ENCODE measurements around the gene OR2M4.
A peak's percentile ranks its signal among the peaks of the same experiment; 100 is the strongest.
"Not testable (repeated sequence)": the region's sequence is repeated elsewhere in the genome, so short reads cannot be mapped to it uniquely, and the experiment has no call there.

The OR2M4 gene, protein sequence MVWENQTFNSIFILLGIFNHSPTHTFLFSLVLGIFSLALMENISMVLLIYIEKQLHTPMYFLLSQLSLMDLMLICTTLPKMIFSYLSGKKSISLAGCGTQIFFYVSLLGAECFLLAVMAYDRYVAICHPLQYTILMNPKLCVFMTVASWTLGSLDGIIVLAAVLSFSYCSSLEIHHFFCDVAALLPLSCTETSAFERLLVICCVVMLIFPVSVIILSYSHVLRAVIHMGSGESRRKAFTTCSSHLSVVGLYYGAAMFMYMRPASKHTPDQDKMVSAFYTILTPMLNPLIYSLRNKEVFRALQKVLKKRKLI

DNA sequence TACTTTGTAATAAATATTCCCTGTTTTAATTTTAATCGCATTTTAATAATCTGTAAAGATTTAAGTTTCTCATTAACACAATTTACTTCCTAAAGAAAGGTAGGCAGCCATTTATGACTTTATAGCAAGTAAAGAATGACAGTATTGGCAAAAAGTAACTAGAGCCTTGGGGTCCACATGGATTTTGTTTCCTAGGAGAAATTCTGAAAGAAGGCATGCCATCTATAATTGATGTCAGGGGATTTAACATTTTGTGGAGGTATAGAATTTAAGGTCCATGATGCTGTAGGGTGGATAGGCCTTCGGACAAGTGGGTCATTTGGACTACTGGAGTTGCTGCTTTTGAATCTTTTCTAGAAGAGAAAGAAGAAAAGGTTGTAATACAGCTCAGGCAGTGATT is at the start of gene OR2M4:
Gene OR2M4 (plus strand): TSS at position 301 of the 400 bp plus-strand sequence. CDS start 7,512 bp downstream, outside the sequence.
- no peak for DNase-seq

DNA sequence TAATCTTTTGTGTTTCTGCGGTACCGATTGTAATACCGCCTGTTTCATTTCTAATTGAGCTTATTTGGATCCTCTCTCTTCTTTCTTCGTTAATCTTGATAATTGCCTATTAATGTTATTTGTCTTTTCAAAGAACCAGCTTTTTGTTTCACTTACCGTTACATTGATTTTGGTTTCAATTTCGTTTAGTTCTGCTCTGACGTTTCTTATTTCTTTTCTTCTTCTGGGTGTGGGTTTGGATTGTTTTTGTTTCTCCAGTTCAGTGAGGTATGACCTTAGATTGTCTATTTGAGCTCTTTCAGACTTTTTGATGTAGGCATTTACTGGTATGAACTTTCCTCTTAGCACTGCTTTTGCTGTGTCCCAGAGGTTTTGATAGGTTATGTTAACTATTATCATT is 47.2 kb upstream of the OR2M4 start:
- no peak for DNase-seq

DNA sequence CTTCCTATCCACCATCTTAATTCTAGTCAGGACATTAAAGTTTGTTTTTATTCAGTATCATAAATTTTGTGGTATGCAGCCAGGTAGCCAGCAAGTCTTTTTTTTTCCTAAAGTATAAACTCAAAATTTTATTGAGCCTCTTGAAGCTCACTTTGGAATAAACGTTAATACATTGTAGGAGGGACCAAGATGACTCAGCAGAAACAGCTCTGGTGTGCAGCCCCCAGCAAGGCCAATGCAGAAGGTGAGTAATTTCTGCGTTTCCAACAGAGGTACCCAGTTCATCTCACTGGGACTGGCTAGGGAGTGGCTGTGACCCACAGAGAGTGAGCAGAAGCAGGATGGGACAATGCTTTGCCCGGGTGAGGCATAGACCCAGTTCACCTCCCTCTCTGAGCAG is 43.9 kb upstream of the OR2M4 start:
- no peak for DNase-seq

GRCh38 chr1:248189026-248189425 is 42.2 kb upstream of the OR2M4 start:
- no peak for DNase-seq

GRCh38 chr1:248194117-248194516 is 37.1 kb upstream of the OR2M4 start:
- no peak for DNase-seq

DNA sequence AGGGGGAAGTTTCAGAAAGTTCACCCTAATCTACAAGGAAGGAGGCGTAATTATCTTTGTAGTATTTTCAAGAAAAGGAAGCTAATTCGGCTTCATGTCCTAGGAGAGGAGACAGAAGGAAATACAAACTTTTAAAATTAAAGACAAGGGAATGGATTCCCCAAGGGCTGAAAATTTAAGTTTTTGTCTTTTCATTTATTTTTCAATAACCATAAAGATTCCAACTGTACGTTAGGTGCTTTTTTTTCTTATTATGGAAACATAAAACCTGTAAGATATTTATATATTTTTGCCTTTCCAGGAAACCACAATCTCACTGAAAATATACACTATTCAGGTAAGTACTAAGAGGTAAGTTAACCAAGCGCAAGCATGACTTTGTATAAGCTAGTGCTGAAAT is 34.3 kb upstream of the OR2M4 start, which contains the start of gene OR2M3:
Gene OR2M3 (plus strand): TSS at position 301 of the 400 bp plus-strand sequence. CDS start 5,803 bp downstream, outside the sequence.
- DNase-seq, result no peak

DNA sequence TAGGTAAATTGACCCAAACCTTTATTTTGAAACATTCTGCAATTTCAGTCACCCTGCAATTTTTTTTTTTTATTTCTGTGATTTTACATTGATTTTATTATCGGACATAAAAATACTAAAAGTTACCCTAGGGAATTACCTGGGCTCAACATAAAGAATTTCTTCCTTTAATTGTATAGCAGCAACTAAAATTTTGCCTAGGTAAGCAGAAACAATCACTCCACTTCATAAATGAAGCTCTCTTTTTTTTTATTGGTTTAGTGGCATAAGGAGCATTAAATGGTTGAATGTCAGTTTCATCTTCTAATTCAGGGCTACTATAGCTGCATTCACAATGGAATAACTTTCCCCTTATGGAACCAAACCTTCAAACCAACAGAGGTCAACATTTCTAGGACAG is 15.3 kb upstream of the OR2M4 start:
- DNase-seq, result no peak

DNA sequence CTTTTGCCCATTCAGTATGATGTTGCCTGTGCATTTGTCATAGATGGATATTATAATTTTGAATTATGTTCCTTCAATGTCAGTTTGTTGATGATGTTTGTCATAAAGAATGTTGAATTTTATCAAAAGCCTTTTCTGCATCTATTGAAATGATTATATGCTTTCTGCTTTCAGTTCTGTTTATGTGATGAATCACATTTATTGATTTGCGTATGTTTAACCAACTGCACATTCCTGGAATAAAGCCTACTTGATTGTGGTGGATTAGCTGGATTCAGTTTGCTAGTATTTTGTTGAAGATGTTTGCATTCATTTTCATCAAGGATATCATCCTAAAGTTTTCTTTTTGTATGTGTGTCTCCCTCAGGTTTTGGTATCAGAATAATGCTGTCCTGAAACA is 5.7 kb upstream of the OR2M4 start:
- no peak for DNase-seq

DNA sequence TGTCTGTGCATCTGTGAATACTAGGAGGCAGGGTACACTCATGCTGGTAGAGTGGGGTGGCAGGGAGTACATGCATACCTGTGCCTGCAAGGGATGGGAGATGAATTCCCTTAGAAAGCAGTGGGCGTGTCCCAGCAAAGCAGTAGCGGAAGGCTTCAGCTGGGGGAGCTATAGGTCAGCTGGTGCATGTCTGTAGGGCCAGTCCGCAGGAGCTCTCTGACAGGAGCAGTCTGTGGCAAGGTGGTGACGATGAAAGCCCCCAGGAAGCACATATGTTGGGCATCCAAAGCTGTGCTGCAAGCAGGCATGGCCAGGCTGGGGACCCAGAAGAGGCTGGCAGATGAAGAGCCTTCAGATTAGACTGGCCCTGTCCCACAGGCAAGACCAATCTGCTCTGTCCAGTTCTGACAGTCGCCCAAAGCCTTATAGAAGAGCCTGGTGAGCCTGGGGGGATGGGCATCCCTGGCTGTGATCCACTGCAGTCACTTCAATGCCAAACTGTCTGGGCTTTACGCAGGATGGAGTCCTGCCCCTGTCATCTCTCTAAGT is 1.8 kb upstream of the OR2M4 start:
- no peak for DNase-seq

- DNase-seq, result no peak
Measured at GRCh38 chr1:248239478-248239877, 8.3 kb downstream of the OR2M4 start.

- DNase-seq, result peak; percentile 30
Measured at GRCh38 chr1:248243204-248243603, 12.0 kb downstream of the OR2M4 start.

DNA sequence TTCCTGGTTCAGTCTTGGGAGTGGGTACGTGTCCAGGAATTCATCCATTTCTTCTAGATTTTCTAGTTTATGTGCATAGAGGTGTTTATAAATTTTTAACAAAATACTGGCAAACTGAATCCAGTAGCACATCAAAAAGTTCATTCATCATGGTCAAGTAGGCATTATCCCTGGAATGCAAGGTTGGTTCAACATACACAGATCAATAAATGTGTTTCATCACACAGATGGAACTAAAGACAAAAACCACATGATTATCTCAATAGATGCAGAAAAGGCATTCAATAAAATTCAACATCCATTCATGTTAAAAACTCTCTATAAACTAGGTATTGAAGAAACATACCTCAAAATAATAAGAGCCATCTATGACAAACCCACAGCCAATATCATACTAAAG is 28.1 kb downstream of the OR2M4 start:
- DNase-seq, result not testable (repeated sequence)

- DNase-seq, result no peak
Measured at GRCh38 chr1:248268178-248268577, 37.0 kb downstream of the OR2M4 start.

DNA sequence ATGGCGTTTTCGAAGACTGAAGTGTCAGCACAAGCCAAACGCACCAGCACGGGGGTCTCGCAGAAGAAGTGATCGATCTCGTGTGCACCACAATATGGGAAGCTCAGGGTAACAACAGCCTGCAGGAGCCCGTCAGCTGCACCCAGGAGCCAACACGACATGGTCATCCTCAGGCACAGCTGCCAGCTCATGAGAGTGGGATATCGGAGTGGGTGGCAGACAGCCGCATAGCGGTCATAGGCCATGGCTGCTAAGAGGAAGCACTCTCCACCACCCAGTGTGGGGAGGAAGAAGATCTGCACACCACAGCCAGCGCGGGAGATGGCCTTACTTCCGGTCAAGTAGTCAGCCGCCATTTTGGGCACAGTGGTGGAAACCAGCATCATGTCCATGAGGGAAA is 42.0 kb downstream of the OR2M4 start:
- not testable (repeated sequence) for DNase-seq

DNA sequence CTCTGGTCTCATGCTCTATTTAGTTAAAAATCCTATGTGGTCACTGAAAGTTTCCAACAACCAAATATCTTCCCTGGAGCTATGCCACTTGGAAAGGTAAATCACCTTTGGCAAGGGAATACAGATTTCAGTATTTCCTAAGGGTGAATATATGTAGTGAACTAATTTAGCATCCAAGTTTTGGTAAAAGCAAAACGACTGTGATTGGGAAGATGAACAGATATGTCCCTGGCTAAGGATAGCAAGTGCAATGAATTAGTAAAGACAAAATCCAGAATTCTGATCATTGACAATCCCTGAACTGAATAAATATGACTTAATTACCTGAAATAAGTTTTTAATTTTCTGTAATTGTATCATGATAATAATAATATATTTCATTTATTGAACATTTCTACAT is 46.7 kb downstream of the OR2M4 start, which contains the start of gene OR2T33:
Gene OR2T33 (minus strand): TSS at position 101 of the 400 bp plus-strand sequence. CDS start 4,162 bp downstream, outside the sequence.
- no peak for DNase-seq

DNA sequence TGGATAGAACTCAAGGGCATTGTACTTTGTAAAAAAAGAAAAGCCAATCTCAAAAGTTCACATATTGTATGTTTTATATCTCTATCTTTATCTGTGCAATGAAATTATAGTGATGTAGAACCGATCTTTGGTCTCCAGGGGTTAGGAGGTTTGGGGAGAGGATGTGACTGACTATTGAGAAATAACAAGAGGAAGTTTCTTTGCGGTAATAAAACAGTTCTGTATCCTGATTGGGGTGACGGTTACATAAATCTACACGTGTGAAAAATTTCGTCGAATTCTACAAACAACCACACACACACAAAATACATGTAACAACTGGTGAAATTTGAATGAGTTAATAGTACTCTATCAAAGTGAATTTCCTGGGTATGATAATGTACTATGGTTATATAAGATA is 57.2 kb downstream of the OR2M4 start:
- DNase-seq, result no peak
